Measurements from ENCODE around the gene ARHGEF3. TPM values are rescaled to one million over a fixed set of nuclear protein-coding genes. Genes with fewer than 3 reads are reported as not detected.

The ARHGEF3 gene
- total and polyA plus RNA-seq, 2 donors (not counting 3 experiments of a cell fraction or from before 2014, with no cell fraction given) = 6.7 to 16.3 TPM

DNA sequence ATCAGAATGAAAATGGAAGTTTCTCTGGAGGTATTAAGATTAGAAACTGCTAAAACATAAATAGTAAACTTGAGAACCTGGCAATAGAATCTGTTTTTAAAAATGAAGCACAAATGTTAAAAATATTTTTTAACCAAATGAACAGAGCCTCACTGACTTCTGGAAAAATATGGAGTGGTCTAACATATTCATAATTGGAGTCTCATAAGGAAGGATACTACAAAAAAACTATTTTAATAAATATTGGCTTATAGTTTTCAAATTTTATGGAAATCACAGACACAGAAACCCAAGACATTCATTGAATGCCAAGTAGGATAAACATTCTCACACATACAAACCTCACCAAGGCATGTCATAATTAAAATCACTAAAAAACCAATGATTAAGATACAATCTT is 95.1 kb downstream of the ARHGEF3 start:
- Histone ChIP-seq H2AFZ (ENCODE audit: low read depth, low read length) (no peak overlapping the region), H3K9ac (replicated peaks; ENCODE audit: extremely low read depth, insufficient read depth, low read length) (no peak overlapping the region), H3K36me3 (ENCODE audit: control insufficient read depth in 2 of 2, extremely low read depth in 1 of 2, insufficient read depth in 2 of 2, low read length in 2 of 2) (no peaks in the 10 kb centered on the region), H3K9me3 (replicated peaks; ENCODE audit: control insufficient read depth, insufficient read depth, low read length) (no peaks in the 10 kb centered on the region), H3K4me1 (ENCODE audit: control insufficient read depth, extremely low read depth, insufficient read depth, low read length) (no peaks in the 10 kb centered on the region), H3K79me2 (ENCODE audit: control insufficient read depth, insufficient read depth, low read length) (no peaks in the 10 kb centered on the region), H4K20me1 (replicated peaks; ENCODE audit: control insufficient read depth, extremely low read depth, insufficient read depth, low read length) (no peaks in the 10 kb centered on the region), H3K4me2 (ENCODE audit: insufficient read depth, low read length) (no peak overlapping the region), H3K27ac (ENCODE audit: insufficient read depth, low read depth, low read length) (no peak overlapping the region), H3K4me3 (replicated peaks in 1 of 3; ENCODE audit: insufficient read depth in 1 of 3, low read depth in 1 of 3, low read length in 3 of 3) (no peak overlapping the region), H3K9me1 (replicated peaks; ENCODE audit: control insufficient read depth, extremely low read depth, insufficient read depth, low read length) (no peaks in the 10 kb centered on the region), H3K27me3 (ENCODE audit: control insufficient read depth in 2 of 2, insufficient read depth in 2 of 2, low read length in 2 of 2) (no peaks in the 10 kb centered on the region)
- FAIRE-seq = no peak
- no TSS peak for BruUV-seq (replicated peaks)
- intact Hi-C loops (cut with micrococcal nuclease) = no loop called here
- DNase-seq (ENCODE audit: low read depth, low spot score) = no peak
- no peak for TF ChIP-seq POLR2AphosphoS5 (IDR thresholded peaks at IDR 0.05; ENCODE audit: insufficient read depth, low read depth, low read length)
- TF ChIP-seq, protein P1, sequence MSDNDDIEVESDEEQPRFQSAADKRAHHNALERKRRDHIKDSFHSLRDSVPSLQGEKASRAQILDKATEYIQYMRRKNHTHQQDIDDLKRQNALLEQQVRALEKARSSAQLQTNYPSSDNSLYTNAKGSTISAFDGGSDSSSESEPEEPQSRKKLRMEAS (IDR thresholded peaks at IDR 0.05; ENCODE audit: insufficient read depth, insufficient read length) = no peak
- no peak for TF ChIP-seq POLR2A (IDR thresholded peaks at IDR 0.05; ENCODE audit: low read depth, low read length)
- no peak for TF ChIP-seq FOS (IDR thresholded peaks at IDR 0.05; ENCODE audit: borderline replicate concordance, insufficient read depth, low read length)
- TF ChIP-seq, protein P2, sequence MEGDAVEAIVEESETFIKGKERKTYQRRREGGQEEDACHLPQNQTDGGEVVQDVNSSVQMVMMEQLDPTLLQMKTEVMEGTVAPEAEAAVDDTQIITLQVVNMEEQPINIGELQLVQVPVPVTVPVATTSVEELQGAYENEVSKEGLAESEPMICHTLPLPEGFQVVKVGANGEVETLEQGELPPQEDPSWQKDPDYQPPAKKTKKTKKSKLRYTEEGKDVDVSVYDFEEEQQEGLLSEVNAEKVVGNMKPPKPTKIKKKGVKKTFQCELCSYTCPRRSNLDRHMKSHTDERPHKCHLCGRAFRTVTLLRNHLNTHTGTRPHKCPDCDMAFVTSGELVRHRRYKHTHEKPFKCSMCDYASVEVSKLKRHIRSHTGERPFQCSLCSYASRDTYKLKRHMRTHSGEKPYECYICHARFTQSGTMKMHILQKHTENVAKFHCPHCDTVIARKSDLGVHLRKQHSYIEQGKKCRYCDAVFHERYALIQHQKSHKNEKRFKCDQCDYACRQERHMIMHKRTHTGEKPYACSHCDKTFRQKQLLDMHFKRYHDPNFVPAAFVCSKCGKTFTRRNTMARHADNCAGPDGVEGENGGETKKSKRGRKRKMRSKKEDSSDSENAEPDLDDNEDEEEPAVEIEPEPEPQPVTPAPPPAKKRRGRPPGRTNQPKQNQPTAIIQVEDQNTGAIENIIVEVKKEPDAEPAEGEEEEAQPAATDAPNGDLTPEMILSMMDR (IDR thresholded peaks at IDR 0.05; ENCODE audit: extremely low read depth in 1 of 2, insufficient read depth in 1 of 2, low read depth in 1 of 2, low read length in 2 of 2) = no peak
- TF ChIP-seq MYC (IDR thresholded peaks at IDR 0.05; ENCODE audit: low read depth, low read length) = no peak
- TF ChIP-seq GATA2 (IDR thresholded peaks at IDR 0.05; ENCODE audit: insufficient read depth, insufficient read length, low read depth, low read length) = no peak
- no peak for TF ChIP-seq JUN (IDR thresholded peaks at IDR 0.05; ENCODE audit: borderline replicate concordance, insufficient read depth, insufficient read length, low read depth)
- no peak for TF ChIP-seq EZH2 (IDR thresholded peaks at IDR 0.05; ENCODE audit: borderline replicate concordance, low read depth, low read length, severe bottlenecking)
- dilution Hi-C loops (cut with MboI; ENCODE audit: extremely low pct_ligation_motif_present, low sequenced_read_pairs) = no loop called here
- ChIA-PET CTCF (interaction anchor here (3.7 to 5.5 kb wide), 2 partner anchors 94 to 282 kb away, joined by 109 to 249 read pairs; partner anchors contain the start of gene ARHGEF3), POLR2A (no interaction called here)

Data from endothelial cell of umbilical vein (primary cell).